Fibroblast of the aortic adventitia (primary cell): ENCODE measurements around the gene EMP1. TPM values are rescaled to one million over a fixed set of nuclear protein-coding genes. Genes with fewer than 3 reads are reported as not detected.
A peak's percentile ranks its signal among the peaks of the same experiment; 100 is the strongest.

Experiments
- DNase-seq: peaks from one replicate; pipeline ENCODE4 v3.0.0-alpha.2; 2010; ENCODE audit warnings: low read depth
- H3K4me3 ChIP-seq: 2 replicates; pipeline ENCODE4 v1.5.1; 2011; ENCODE audit warnings: low read depth, mild to moderate bottlenecking, control low read depth, low read length, moderate library complexity
- CTCF ChIP-seq: IDR thresholded peaks from 2 replicates; pipeline ENCODE4 v1.5.1; 2011; ENCODE audit warnings: mild to moderate bottlenecking, low read length, control low read depth, inconsistent platforms; ENCODE audit not compliant: insufficient read depth
- total RNA-seq: library from RNA; depleted of rRNA; stranded (reverse); fragments of >200 nt; gene quantifications from 2 replicates; pipeline ENCODE4 v1.2.3, GENCODE V29; 2012; ENCODE audit warnings: low replicate concordance

EMP1 gene
- total RNA-seq, 1 donor, result 244 TPM

GRCh38 chr12:13198876-13199275 is 2.4 kb downstream of the EMP1 start:
- peak overlapping the region; percentile 97 for H3K4me3 ChIP-seq
- peak; percentile 68 for DNase-seq
- TF ChIP-seq CTCF, result no peak

- no peak for DNase-seq
- TF ChIP-seq CTCF, result no peak
- peak overlapping the region; percentile 97 for H3K4me3 ChIP-seq
Observed at GRCh38 chr12:13199592-13199991, 3.1 kb downstream of the EMP1 start.

- no peak for DNase-seq
- peak overlapping the region; percentile 97 for H3K4me3 ChIP-seq
- no peak for TF ChIP-seq CTCF
Observed at GRCh38 chr12:13200841-13201240, 4.3 kb downstream of the EMP1 start.

- H3K4me3 ChIP-seq, result peak overlapping the region; percentile 97
- peak; percentile 88 for DNase-seq
Observed at GRCh38 chr12:13203034-13203922, 6.8 kb downstream of the EMP1 start.

GRCh38 chr12:13204428-13204827 is 7.9 kb downstream of the EMP1 start:
- no peak for TF ChIP-seq CTCF
- H3K4me3 ChIP-seq, result peak overlapping the region; percentile 36
- peak; percentile 59 for DNase-seq

More at GRCh38 chr12:13203034-13203922, 6.8 kb downstream of the EMP1 start:
- peak; percentile 69 for TF ChIP-seq CTCF

GRCh38 chr12:13205809-13206559 is 9.5 kb downstream of the EMP1 start:
- peak overlapping the region; percentile 22 for H3K4me3 ChIP-seq
- TF ChIP-seq CTCF, result no peak
- peak; percentile 97 for DNase-seq
